H1 (cell line): ENCODE measurements around the gene IFNL2. TPM values are rescaled to one million over a fixed set of nuclear protein-coding genes. Genes with fewer than 3 reads are reported as not detected.

ENCODE experiments used
- CTCF ChIA-PET: fragments of 300-600 bp; sonication (Branson Sonifier 250); formaldehyde crosslinking; loops from one replicate; lab custom pipeline; 2021; ENCODE audit not compliant: partially characterized antibody; lab: Charles Lee
- POLR2A ChIA-PET: fragments of 300-600 bp; sonication (Branson Sonifier 250); formaldehyde crosslinking; loops from one replicate; lab custom pipeline; 2021; ENCODE audit warnings: inconsistent platforms; ENCODE audit not compliant: partially characterized antibody; lab: Charles Lee
- DNase-seq, 2 experiments: peaks; one replicate each; pipeline versions ENCODE4 v3.0.0 to v3.0.0-alpha.2; 2010 to 2022; ENCODE audit warnings: low spot score in 2 of 2, low read depth in 1 of 2, mixed read lengths in 1 of 2
- FAIRE-seq: peaks from 2 replicates; lab custom pipeline; 2011; peaks lifted over from hg19 to GRCh38; lab: Jason Lieb, UNC
- H2AFZ ChIP-seq: 2 replicates; pipeline ENCODE4 v1.8.1; 2012; ENCODE audit warnings: low read length, inconsistent platforms
- H2AK5ac ChIP-seq: 2 replicates; pipeline ENCODE4 v1.6.1; 2013; ENCODE audit warnings: low read depth, low read length
- H2BK120ac ChIP-seq: replicated peaks from 2 replicates; pipeline ENCODE3; 2013; ENCODE audit warnings: low read depth, low read length, inconsistent platforms
- H2BK12ac ChIP-seq: 2 replicates; pipeline ENCODE4 v1.6.1; 2013; ENCODE audit warnings: low read depth, low read length
- H2BK15ac ChIP-seq: 2 replicates; pipeline ENCODE4 v1.6.1; 2013; ENCODE audit warnings: low read length
- H2BK20ac ChIP-seq: 2 replicates; pipeline ENCODE4 v1.6.1; 2013; ENCODE audit warnings: low read length
- H2BK5ac ChIP-seq: 2 replicates; pipeline ENCODE4 v1.6.1; 2013; ENCODE audit warnings: low read depth, low read length
- H3K14ac ChIP-seq: 2 replicates; pipeline ENCODE4 v1.6.1; 2013; ENCODE audit warnings: inconsistent platforms; ENCODE audit not compliant: insufficient read length
- H3K18ac ChIP-seq: 2 replicates; pipeline ENCODE4 v1.6.1; 2013; ENCODE audit warnings: low read length; ENCODE audit errors: extremely low read depth
- H3K23ac ChIP-seq: 2 replicates; pipeline ENCODE4 v1.6.1; 2013; ENCODE audit warnings: inconsistent platforms; ENCODE audit not compliant: insufficient read length
- H3K23me2 ChIP-seq: 2 replicates; pipeline ENCODE4 v1.6.1; 2013; ENCODE audit warnings: low read depth, low read length
- H3K27ac ChIP-seq: 2 replicates; pipeline ENCODE4 v1.6.1; 2011; ENCODE audit warnings: low read depth, low read length, inconsistent platforms
- H3K27me3 ChIP-seq, 4 experiments: replicated peaks in 1 of 4; 1 replicate in 1 of 4; 2 replicates in 3 of 4; pipeline versions ENCODE4 v1.6.1 to v1.8.1; 2011 to 2013; ENCODE audit warnings: low read length in 3 of 4, mild to moderate bottlenecking in 3 of 4, inconsistent platforms in 2 of 4, mixed read lengths in 2 of 4, moderate library complexity in 1 of 4; ENCODE audit not compliant: control insufficient read depth in 3 of 4, insufficient read depth in 3 of 4; ENCODE audit errors: extremely low read depth in 1 of 4
- H3K36me3 ChIP-seq, 4 experiments: 2 replicates each; pipeline versions ENCODE4 v1.6.1 to v1.8.1; 2011 to 2013; ENCODE audit warnings: mild to moderate bottlenecking in 4 of 4, low read length in 3 of 4, moderate library complexity in 2 of 4, control low read depth in 1 of 4, inconsistent platforms in 1 of 4; ENCODE audit not compliant: insufficient read depth in 4 of 4, control insufficient read depth in 2 of 4
- H3K4ac ChIP-seq: replicated peaks from 2 replicates; pipeline ENCODE3; 2013; ENCODE audit warnings: low read length, low read depth, mixed read lengths, inconsistent platforms; ENCODE audit not compliant: insufficient read length
- H3K4me1 ChIP-seq, 4 experiments: replicated peaks in 1 of 4; 1 replicate in 1 of 4; 2 replicates in 3 of 4; pipeline versions ENCODE4 v1.6.1 to v1.8.1; 2011 to 2013; ENCODE audit warnings: low read length in 3 of 4, inconsistent platforms in 2 of 4, mixed read lengths in 1 of 4; ENCODE audit not compliant: insufficient read depth in 4 of 4, control insufficient read depth in 3 of 4
- H3K4me2 ChIP-seq, 2 experiments: 2 replicates each; pipeline versions ENCODE4 v1.6.1 to v1.8.1; 2011 to 2013; ENCODE audit warnings: low read depth in 2 of 2, low read length in 2 of 2, control low read depth in 1 of 2, inconsistent platforms in 1 of 2, mild to moderate bottlenecking in 1 of 2; ENCODE audit not compliant: insufficient read depth in 1 of 2
- H3K4me3 ChIP-seq, 4 experiments: fragments of 200-600, 300-600 bp in 1 of 4; sonication (generic), shearing (Covaris generic), sonication (Bioruptor Twin) in 1 of 4; 2 replicates each; pipeline versions ENCODE4 v1.5.1 to v1.8.1; 2011 to 2016; ENCODE audit warnings: low read length in 4 of 4, low read depth in 3 of 4, control low read depth in 2 of 4, inconsistent platforms in 2 of 4, mild to moderate bottlenecking in 2 of 4, mixed read lengths in 1 of 4, moderate library complexity in 1 of 4; ENCODE audit not compliant: insufficient read depth in 2 of 4; ENCODE audit errors: extremely low read depth in 1 of 4
- H3K56ac ChIP-seq: replicated peaks from 2 replicates; pipeline ENCODE3; 2013; ENCODE audit warnings: low read depth, mild to moderate bottlenecking, mixed read lengths, low read length, inconsistent platforms; ENCODE audit not compliant: insufficient read length
- H3K79me1 ChIP-seq: 2 replicates; pipeline ENCODE4 v1.6.1; 2013; ENCODE audit warnings: low read depth, low read length, control low read depth
- H3K79me2 ChIP-seq, 2 experiments: 2 replicates each; pipeline versions ENCODE4 v1.6.1 to v1.8.1; 2012 to 2013; ENCODE audit warnings: low read length in 2 of 2, mild to moderate bottlenecking in 2 of 2, inconsistent platforms in 1 of 2; ENCODE audit not compliant: insufficient read depth in 2 of 2, control insufficient read depth in 1 of 2
- H3K9ac ChIP-seq, 4 experiments: replicated peaks in 1 of 4; 1 replicate in 1 of 4; 2 replicates in 3 of 4; pipeline versions ENCODE4 v1.6.1 to v1.8.1; 2011 to 2013; ENCODE audit warnings: low read depth in 3 of 4, low read length in 3 of 4, control low read depth in 2 of 4, mild to moderate bottlenecking in 2 of 4, moderate library complexity in 2 of 4, inconsistent platforms in 1 of 4; ENCODE audit errors: extremely low read depth in 1 of 4
- H3K9me3 ChIP-seq, 2 experiments: 2 replicates each; pipeline versions ENCODE4 v1.6.1 to v1.8.1; 2012 to 2013; ENCODE audit warnings: mild to moderate bottlenecking in 2 of 2, moderate library complexity in 2 of 2, control low read depth in 1 of 2, inconsistent platforms in 1 of 2, low read depth in 1 of 2, low read length in 1 of 2, mixed read lengths in 1 of 2; ENCODE audit not compliant: insufficient read depth in 2 of 2
- H4K20me1 ChIP-seq, 2 experiments: replicated peaks in 1 of 2; 2 replicates each; pipeline versions ENCODE3 to v1.8.1; 2011 to 2013; ENCODE audit warnings: inconsistent platforms in 2 of 2, low read length in 2 of 2, mild to moderate bottlenecking in 1 of 2; ENCODE audit not compliant: insufficient read depth in 2 of 2, control insufficient read depth in 1 of 2
- H4K5ac ChIP-seq: 2 replicates; pipeline ENCODE4 v1.6.1; 2013; ENCODE audit warnings: low read length, low read depth, mixed read lengths, inconsistent platforms; ENCODE audit not compliant: insufficient read length
- H4K8ac ChIP-seq: 2 replicates; pipeline ENCODE4 v1.8.0; 2013; ENCODE audit warnings: mild to moderate bottlenecking, moderate library complexity, low read length, inconsistent platforms; ENCODE audit not compliant: insufficient read depth; ENCODE audit errors: extremely low read depth
- H4K91ac ChIP-seq: replicated peaks from 2 replicates; pipeline ENCODE3; 2013; ENCODE audit warnings: low read length, mixed read lengths, inconsistent platforms; ENCODE audit not compliant: insufficient read length
- ATF3 ChIP-seq: IDR thresholded peaks from 2 replicates; pipeline ENCODE4 v1.6.1; 2011; ENCODE audit warnings: low read depth, mild to moderate bottlenecking, low read length; ENCODE audit not compliant: insufficient read depth
- BACH1 ChIP-seq: IDR thresholded peaks from 2 replicates; pipeline ENCODE4 v1.6.1; 2012; ENCODE audit warnings: low read length, improper control_type of control experiment
- BCL11A ChIP-seq, 2 experiments: IDR thresholded peaks; one replicate each; pipeline ENCODE4 v1.6.1; 2011; ENCODE audit warnings: low read depth in 2 of 2, low read length in 2 of 2, mild to moderate bottlenecking in 2 of 2
- EGR1 ChIP-seq: IDR thresholded peaks from 2 replicates; pipeline ENCODE4 v1.6.1; 2011; ENCODE audit warnings: low read depth, low read length, borderline replicate concordance
- EP300 ChIP-seq, 2 experiments: IDR thresholded peaks; 1 replicate in 1 of 2; 2 replicates in 1 of 2; pipeline ENCODE4 v1.6.1; 2011 to 2012; ENCODE audit warnings: low read depth in 2 of 2, low read length in 2 of 2, mild to moderate bottlenecking in 2 of 2, borderline replicate concordance in 1 of 2, inconsistent platforms in 1 of 2, moderate library complexity in 1 of 2
- HDAC2 ChIP-seq, 2 experiments: fragments of 300-600 bp in 1 of 2; sonication (generic) in 1 of 2; IDR thresholded peaks; 2 replicates each; pipeline ENCODE4 v1.6.1; 2011 to 2012; ENCODE audit warnings: low read depth in 2 of 2, low read length in 2 of 2, mild to moderate bottlenecking in 2 of 2, moderate library complexity in 2 of 2, borderline replicate concordance in 1 of 2, inconsistent platforms in 1 of 2
- JUN ChIP-seq: IDR thresholded peaks from 2 replicates; pipeline ENCODE4 v1.6.1; 2011; ENCODE audit warnings: low read depth, mild to moderate bottlenecking, improper control_type of control experiment, low read length
- MAFK ChIP-seq: IDR thresholded peaks from 2 replicates; pipeline ENCODE4 v1.6.1; 2012; ENCODE audit warnings: low read depth, mild to moderate bottlenecking, improper control_type of control experiment, low read length
- RNF2 ChIP-seq: fragments of 200-900, 300-1000 bp; sonication (generic); IDR thresholded peaks from 2 replicates; pipeline ENCODE4 v1.7.1; 2016; ENCODE audit warnings: borderline replicate concordance, low read depth, mild to moderate bottlenecking, antibody characterized with exemption, low read length; ENCODE audit not compliant: poor library complexity, severe bottlenecking; ENCODE audit errors: missing control alignments
- SRF ChIP-seq: IDR thresholded peaks from 2 replicates; pipeline ENCODE4 v1.6.1; 2011; ENCODE audit warnings: mild to moderate bottlenecking, low read depth, low read length, moderate library complexity
- TCF12 ChIP-seq: IDR thresholded peaks from 2 replicates; pipeline ENCODE4 v1.6.1; 2011; ENCODE audit warnings: low read depth, mild to moderate bottlenecking, low read length
- ZNF274 ChIP-seq: IDR thresholded peaks from 2 replicates; pipeline ENCODE4 v1.7.0; 2012; ENCODE audit warnings: low read length, borderline replicate concordance; ENCODE audit errors: extremely low read depth
- WGBS, 2 experiments: shearing (Covaris generic) in 1 of 2; methylation state at CpG; one replicate each; pipeline versions ENCODE4 v1.1.6 to v1.1.7; 2013 to 2015; ENCODE audit warnings: low lambda C conversion rate in 2 of 2, mixed read lengths in 2 of 2, inconsistent platforms in 1 of 2, low coverage in 1 of 2, missing lambda C conversion rate in 1 of 2; ENCODE audit not compliant: insufficient replicate concordance in 2 of 2, insufficient coverage in 1 of 2, insufficient read length in 1 of 2; ENCODE audit errors: extremely low coverage in 1 of 2, missing lambda C conversion rate in 1 of 2; 5-methylcytosine and 5-hydroxymethylcytosine counted together
- polyA plus RNA-seq, 7 experiments: library from polyadenylated mRNA; depleted of rRNA in 3 of 7; stranded (reverse) in 5 of 7; unstranded in 2 of 7; fragments of >200 nt in 5 of 7; fragments of 200-250 nt in 2 of 7; gene quantifications; 1 replicate in 5 of 7; 2 replicates in 1 of 7; 4 replicates in 1 of 7; pipeline versions ENCODE4 v1.2.1 to v1.2.3, GENCODE V29; 2011 to 2013; ENCODE audit warnings: missing spikeins in 2 of 7, mixed read lengths in 2 of 7
- total RNA-seq: library from RNA; stranded (reverse); fragmentation: NEBNext Ultra II Directional; extraction: Animal tissue kit (Norgen Biotek cat#: 25700); gene quantifications from 2 replicates; pipeline ENCODE4 v1.2.1, GENCODE V29; 2021

Gene IFNL2
- total and polyA plus RNA-seq, 2 of the 8 experiments (the other 6 are each of a cell fraction or from before 2014, with no cell fraction given): not detected

GRCh38 chr19:39275578-39275977, 7.4 kb downstream of the IFNL2 start:
- H3K23ac ChIP-seq: no peak overlapping the region
- no peak overlapping the region for H3K14ac ChIP-seq
- no peak overlapping the region for H2BK20ac ChIP-seq
- H3K4ac ChIP-seq: no peak overlapping the region
- no peaks in the 10 kb centered on the region; the same call in 1 of the 2 replicates for H3K23me2 ChIP-seq
- no peaks in the 10 kb centered on the region for H3K79me1 ChIP-seq
- no peak overlapping the region for H2AFZ ChIP-seq
- no peak overlapping the region for H3K4me3 ChIP-seq
- FAIRE-seq (no peak), DNase-seq (no peak)
- H3K79me2 ChIP-seq: no peaks in the 10 kb centered on the region
- ChIA-PET CTCF (interaction anchor here (1.0 to 1.1 kb wide), 3 partner anchors 51 to 153 kb away, joined by 3 read pairs; no protein-coding TSS in a partner anchor), POLR2A (interaction anchor here (1.2 kb wide), 2 partner anchors 11 to 30 kb away, joined by 3 read pairs; no protein-coding TSS in a partner anchor)
- H3K4me1 ChIP-seq: no peaks in the 10 kb centered on the region
- H2AK5ac ChIP-seq: no peak overlapping the region
- H4K5ac ChIP-seq: no peak overlapping the region
- H3K4me2 ChIP-seq: no peak overlapping the region
- WGBS, 2 experiments: 82% methylated on average over 5 of the region's 5 CpGs; no CpG with 5 or more reads in 1 of the 2 experiments
- no peaks in the 10 kb centered on the region for H4K20me1 ChIP-seq
- H2BK5ac ChIP-seq: no peak overlapping the region
- H3K9ac ChIP-seq: no peak overlapping the region
- no peak overlapping the region for H2BK120ac ChIP-seq
- H3K9me3 ChIP-seq: no peaks in the 10 kb centered on the region
- TF ChIP-seq MAFK (no peak), TCF12 (no peak), JUN (no peak), BACH1 (no peak), EP300 (IDR thresholded peaks at IDR 0.05; ENCODE audit: borderline replicate concordance in 1 of 2, low read depth in 2 of 2, low read length in 2 of 2) (no peak), ZNF274 (no peak), ATF3 (no peak), BCL11A (IDR thresholded peaks at IDR 0.05; ENCODE audit: low read depth in 2 of 2, low read length in 2 of 2) (no peak), HDAC2 (IDR thresholded peaks at IDR 0.05; ENCODE audit: borderline replicate concordance in 1 of 2, low read depth in 2 of 2, low read length in 2 of 2) (no peak), SRF (no peak), EGR1 (no peak), RNF2 (no peak)
- no peak overlapping the region for H3K56ac ChIP-seq
- no peak overlapping the region for H4K8ac ChIP-seq
- peaks cover 0 to 4% (median 0%) of the 10 kb centered on the region in 4 experiments; a peak in 2 of 7 replicates for H3K27me3 ChIP-seq
- H4K91ac ChIP-seq: no peak overlapping the region
- H3K36me3 ChIP-seq: no peaks in the 10 kb centered on the region
- H3K18ac ChIP-seq: no peak overlapping the region
- H2BK12ac ChIP-seq: no peak overlapping the region
- H2BK15ac ChIP-seq: no peak overlapping the region
- no peak overlapping the region for H3K27ac ChIP-seq
